ENCODE results near the gene GRAMD1C. TPM values are rescaled to one million over a fixed set of nuclear protein-coding genes. Genes with fewer than 3 reads are reported as not detected.
A peak's percentile ranks its signal among the peaks of the same experiment; 100 is the strongest.

Gene GRAMD1C
- 3.0 TPM for total RNA-seq

GRCh38 chr3:113838631-113839209, at the start of gene GRAMD1C:
Gene GRAMD1C (plus strand): TSS chr3:113838788. CDS start chr3:113838910, 122 bp downstream.
- intact Hi-C loops (cut with DNase I) = no loop called here
- DNase-seq (ENCODE audit: low spot score) = peak; percentile 91
- peak; percentile 96 for ATAC-seq

GRCh38 chr3:113791381-113791780, 47.2 kb upstream of the GRAMD1C start:
- no peak for ATAC-seq
- intact Hi-C loops (cut with DNase I) = no loop called here

GRCh38 chr3:113794526-113794925, 44.1 kb upstream of the GRAMD1C start:
- no peak for ATAC-seq
- intact Hi-C loops (cut with DNase I) = no loop called here

More at GRCh38 chr3:113791381-113791780, 47.2 kb upstream of the GRAMD1C start:
- DNase-seq (ENCODE audit: low spot score) = no peak

GRCh38 chr3:113795693-113796092, 42.9 kb upstream of the GRAMD1C start:
- intact Hi-C loops (cut with DNase I) = no loop called here
- no peak for ATAC-seq

More at GRCh38 chr3:113794526-113794925, 44.1 kb upstream of the GRAMD1C start:
- DNase-seq (ENCODE audit: low spot score) = no peak

DNA sequence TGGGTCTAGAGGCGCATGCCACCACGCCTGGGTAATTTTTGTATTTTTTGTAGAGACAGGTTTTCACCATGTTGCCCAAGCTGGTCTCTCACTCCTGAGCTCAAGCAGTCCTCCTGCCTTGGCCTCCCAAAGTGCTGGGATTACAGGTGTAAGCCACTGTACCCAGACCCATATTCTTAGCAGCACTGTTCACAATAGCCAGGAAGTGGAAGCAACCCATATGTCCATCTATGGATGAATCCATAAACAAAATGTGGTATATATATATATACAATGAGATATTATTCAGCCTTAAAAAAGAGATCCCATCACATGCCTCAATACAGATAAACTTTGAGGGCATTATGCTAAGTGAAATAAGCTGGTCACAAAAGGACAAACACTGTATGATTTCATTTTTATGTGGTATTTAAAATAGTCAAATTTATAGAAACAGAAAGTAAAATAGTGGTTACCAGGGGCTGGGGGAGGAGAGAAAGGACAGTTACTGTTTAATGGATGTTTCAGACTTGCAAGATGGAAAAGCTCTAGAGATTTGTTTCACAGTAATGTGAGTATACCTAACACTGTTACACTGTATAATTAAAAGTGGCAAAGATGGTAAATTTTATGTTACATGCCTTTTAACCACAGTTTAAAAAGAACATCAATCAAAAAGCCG, 35.7 kb upstream of the GRAMD1C start:
- intact Hi-C loops (cut with DNase I) = no loop called here
- no peak for ATAC-seq

More at GRCh38 chr3:113795693-113796092, 42.9 kb upstream of the GRAMD1C start:
- DNase-seq (ENCODE audit: low spot score) = no peak

GRCh38 chr3:113804661-113805060, 33.9 kb upstream of the GRAMD1C start:
- ATAC-seq (no peak), DNase-seq (ENCODE audit: low spot score) (no peak)
- intact Hi-C loops (cut with DNase I) = no loop called here

More for the DNA sequence above, 35.7 kb upstream of the GRAMD1C start:
- DNase-seq (ENCODE audit: low spot score) = no peak

DNA sequence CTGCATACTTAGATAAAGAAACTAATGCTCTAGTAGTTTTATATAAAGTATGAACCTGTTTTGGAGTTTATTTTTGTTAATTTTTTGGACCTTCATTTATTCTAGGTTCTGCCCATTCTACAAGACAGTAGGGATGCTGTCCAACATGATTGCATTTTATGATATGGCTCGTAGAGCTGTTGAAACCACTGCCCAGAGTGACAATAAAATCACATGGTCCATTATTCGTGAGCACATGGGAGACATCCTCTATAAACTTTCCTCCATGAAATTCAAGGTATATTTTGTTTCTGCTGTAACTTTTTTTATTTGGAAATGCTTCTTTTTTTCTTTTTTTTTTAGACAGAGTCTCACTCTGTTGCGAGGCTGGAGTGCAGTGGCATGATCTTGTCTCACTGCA, 33.3 kb upstream of the GRAMD1C start:
- no peak for DNase-seq (ENCODE audit: low spot score)
- intact Hi-C loops (cut with DNase I) = no loop called here
- no peak for ATAC-seq

GRCh38 chr3:113812854-113813253, 25.7 kb upstream of the GRAMD1C start:
- no peak for ATAC-seq
- intact Hi-C loops (cut with DNase I) = no loop called here
- no peak for DNase-seq (ENCODE audit: low spot score)

DNA sequence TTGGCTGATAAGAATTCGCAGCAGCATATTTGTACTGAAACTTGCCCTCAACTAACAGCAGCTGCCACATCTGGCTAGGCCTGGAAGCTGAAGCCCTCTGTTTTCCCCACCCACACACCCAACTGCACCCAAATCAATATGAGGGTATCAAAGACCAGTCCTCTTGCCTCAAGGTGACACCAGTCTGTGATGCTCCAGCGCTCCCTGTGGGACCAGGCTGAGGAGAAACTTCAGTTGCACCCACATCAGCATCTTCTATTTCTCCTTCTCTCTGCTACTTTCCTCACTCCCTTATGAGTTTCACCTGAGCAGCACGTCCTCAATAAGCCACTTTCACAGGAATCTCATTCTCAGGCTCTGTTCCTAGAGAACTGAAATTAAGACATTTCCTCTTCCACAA, 18.7 kb upstream of the GRAMD1C start:
- DNase-seq (ENCODE audit: low spot score) (no peak), ATAC-seq (no peak)
- intact Hi-C loops (cut with DNase I) = no loop called here

DNA sequence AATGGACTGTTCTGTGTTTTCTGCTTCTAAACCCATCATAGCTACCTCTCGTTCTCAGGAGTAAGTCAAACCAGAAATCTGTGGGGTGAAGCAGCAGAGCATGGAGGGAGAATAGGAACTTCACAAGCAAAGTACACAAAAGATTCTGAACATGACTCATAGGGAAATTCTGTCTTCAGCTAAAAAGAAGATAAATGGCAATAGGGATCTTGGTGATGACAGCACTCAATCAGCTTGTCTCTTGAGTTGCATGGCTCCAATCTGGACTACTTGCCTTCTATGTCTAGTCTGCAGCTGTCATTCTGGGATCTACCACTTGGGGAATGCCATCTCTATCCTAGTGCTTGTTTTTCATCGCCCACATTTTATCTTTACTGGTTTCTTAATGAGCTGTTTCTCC, 13.5 kb upstream of the GRAMD1C start:
- DNase-seq (ENCODE audit: low spot score) = no peak

GRCh38 chr3:113828600-113828999, 10.0 kb upstream of the GRAMD1C start:
- intact Hi-C loops (cut with DNase I) = no loop called here
- no peak for ATAC-seq
- no peak for DNase-seq (ENCODE audit: low spot score)

More for the DNA sequence above, 13.5 kb upstream of the GRAMD1C start:
- intact Hi-C loops (cut with DNase I) = no loop called here
- ATAC-seq = no peak

DNA sequence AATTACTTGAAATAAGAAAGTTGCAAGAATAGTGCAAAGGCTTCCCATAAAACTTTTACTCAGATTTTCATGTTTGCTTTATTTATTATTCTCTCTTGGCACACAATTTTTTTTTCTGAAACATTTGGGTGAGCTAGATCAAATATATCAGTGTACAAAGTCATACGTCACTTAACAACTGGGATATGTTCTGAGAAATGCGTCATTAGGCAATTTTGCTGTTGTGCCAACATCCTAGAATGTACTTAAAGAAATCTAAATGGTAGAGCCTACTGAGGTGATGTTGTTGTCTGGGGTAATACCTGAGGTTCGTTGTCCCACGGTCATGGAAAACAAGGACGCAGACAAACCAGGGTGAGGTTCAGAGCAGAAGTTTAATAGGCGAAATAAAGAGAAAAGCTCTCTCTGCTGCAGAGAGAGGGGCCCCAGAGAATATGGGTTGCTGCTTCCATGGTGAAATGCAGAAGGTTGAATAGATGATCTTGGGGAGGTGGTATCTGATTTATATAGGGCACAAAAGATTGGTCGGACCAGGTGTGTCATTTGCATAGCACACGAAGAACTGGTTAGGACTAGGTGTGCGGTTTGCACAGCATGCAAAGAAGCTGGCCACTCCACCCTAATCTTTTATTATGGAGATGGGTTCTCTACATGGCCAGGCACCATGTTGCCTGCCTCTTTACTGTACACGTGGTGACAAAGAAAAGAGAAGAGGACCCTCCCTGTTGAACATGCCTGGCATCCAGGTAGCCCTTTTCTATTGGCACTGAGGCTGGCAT, 8.8 kb upstream of the GRAMD1C start:
- intact Hi-C loops (cut with DNase I) = no loop called here

DNA sequence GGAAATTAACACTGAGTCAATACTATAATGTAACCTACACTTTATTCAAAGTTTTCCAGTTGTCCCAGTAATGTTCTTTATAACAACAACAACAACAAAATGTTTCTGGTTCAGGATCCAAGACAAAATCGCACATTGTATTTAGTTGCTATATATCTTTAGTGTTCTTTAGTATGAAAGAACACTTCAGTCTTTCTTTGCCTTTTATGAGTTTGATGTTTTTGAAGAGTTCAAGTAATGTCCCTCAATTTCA, 7.6 kb upstream of the GRAMD1C start:
- intact Hi-C loops (cut with DNase I) = no loop called here
- DNase-seq (ENCODE audit: low spot score) (no peak), ATAC-seq (no peak)

More for the DNA sequence above, 8.8 kb upstream of the GRAMD1C start:
- no peak for ATAC-seq
- DNase-seq (ENCODE audit: low spot score) = no peak

DNA sequence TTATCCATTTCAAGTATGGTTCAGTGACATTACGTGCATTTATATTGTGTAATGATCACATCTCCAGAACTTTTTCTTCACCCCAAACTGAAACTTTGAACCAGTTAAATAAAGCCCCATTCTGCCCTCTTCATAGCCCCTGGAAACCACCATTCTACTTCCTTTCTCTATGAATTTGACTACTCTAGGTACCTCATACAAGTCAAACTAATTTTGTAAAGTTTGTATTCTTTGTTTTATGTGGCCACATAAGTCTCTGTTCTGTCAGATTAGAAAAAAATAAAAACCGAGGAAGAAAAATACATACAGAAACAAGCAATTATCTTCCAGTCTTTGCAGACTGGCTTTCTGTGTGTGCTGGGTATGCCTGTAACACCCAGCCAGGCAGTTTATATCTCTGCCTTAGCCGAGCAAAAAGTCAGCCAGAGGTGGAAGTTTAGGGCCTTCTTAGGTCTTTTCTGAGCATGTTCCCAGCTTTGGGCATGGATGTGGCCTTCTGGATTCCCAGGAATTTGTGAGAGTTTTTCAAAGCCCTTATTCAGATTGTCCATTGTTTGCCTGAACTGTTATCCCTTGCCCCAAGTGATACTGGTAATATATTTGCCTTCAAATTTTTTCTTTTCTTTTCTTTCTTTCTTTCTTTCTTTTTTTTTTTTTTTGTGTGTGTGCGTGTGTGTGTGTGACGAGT, 6.0 kb upstream of the GRAMD1C start:
- ATAC-seq (no peak), DNase-seq (ENCODE audit: low spot score) (no peak)
- intact Hi-C loops (cut with DNase I) = no loop called here

DNA sequence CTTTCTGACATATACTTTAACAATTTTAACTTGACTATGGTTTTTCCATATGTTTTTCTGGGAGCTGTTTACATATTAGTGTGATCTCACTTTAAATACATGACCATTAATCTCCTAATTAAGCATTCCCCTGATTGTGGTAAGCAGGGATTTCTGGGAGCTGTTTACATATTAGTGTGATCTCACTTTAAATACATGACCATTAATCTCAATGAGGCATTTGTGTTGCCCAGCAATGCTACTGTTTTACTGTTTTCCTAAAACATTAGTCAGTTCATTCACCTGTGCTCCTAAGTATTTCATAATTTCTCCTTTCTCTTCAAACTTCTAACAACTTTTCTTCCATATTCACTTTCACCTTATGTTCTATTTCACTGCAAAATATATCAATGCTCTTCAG, 3.6 kb upstream of the GRAMD1C start:
- intact Hi-C loops (cut with DNase I) = no loop called here
- ATAC-seq (no peak), DNase-seq (ENCODE audit: low spot score) (no peak)

DNA sequence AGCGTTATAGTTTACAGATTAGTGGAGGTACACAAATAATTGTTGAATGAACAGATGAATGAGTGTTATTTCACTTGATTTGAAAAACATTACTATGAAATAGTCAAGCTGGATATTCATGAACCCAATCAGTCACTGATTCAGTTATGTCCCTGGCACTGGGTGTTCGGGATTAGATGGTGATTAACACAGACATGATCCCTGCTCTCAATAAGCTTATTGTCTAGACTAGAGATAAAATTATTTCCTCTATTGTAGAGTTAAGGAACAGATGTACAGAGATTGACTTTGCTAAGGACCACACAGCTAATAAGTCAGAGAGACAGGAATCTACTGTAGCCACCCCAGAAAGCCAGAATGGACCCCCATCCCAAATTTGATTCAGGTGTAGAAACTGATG, 963 bp downstream of the GRAMD1C start:
- intact Hi-C loops (cut with DNase I) = no loop called here
- DNase-seq (ENCODE audit: low spot score) (no peak), ATAC-seq (no peak)

DNA sequence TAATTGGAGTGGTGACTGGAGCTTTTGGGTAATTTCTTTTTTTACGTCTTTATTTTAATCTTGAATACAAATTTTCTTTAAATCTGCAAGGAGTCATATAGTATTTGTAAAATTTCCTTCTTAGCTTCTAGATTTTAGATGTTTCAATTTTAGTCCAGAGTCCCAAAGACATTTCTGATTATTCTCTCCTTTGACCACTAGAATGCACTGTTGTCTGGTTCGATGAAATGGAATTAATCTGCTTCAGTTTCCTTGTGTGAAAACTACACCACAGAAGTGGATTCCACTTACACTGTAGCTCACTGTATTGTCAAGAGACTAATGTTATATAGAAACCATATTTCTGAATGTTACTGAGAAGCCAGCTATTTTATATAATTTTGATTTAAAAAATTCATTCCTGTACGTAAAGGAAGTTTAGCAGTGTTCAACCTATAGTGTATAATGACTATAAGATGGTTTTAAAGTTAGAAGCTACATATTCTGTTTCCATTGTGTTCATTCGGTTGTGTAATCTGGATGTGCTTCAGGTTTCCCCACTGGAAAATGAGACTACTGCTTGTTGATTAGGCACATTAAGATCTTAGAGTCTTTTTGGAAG, 6.1 kb downstream of the GRAMD1C start:
- no peak for DNase-seq (ENCODE audit: low spot score)
- intact Hi-C loops (cut with DNase I) = no loop called here
- no peak for ATAC-seq

- intact Hi-C loops (cut with DNase I) = no loop called here
- DNase-seq (ENCODE audit: low spot score) (no peak), ATAC-seq (no peak)
Observed at GRCh38 chr3:113847247-113847646, 8.7 kb downstream of the GRAMD1C start.

DNA sequence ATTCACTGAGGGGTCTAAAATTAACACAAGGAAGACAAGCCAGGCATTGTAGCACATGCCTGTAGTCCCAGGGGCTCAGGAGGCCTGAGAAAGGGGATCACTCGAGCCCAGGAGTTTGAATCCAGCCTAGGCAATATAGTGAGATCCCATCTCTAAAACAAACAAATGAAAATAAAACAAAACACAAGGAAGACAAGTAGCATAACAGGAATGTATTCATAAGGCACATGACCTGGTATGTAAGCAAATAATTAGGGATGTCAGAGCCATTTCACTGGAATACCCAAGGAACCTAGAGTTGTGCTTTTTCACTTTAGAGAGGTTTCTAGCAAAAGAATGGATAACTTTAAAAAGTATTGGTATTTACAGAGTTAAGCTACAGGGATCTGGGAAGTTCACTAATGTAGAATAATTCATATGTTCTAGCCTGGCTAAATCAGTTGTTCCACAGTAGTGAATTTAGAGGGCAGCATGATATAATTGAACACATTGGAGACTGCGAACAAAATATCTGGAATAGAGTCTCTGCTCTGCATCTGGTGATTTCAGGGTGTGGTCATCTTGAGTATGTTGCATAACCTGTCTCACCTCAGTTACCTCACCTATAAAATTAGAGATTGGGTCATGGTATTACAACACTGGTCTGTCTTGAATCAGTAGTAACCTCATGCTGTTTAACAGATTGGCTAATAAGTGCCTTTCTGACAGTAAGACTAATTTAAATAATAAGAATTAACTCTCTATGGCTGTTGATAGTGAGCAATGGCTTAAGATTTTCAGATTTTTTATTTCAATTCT, 9.3 kb downstream of the GRAMD1C start:
- DNase-seq (ENCODE audit: low spot score) = no peak
- ATAC-seq = no peak
- intact Hi-C loops (cut with DNase I) = no loop called here
